ENCODE results near the gene ATG16L1.

The ATG16L1 gene

GRCh38 chr2:233336541-233336940 is 85.1 kb downstream of the ATG16L1 start:
- no peak for DNase-seq

GRCh38 chr2:233338046-233338445 is 86.6 kb downstream of the ATG16L1 start:
- DNase-seq = no peak

- no peak for DNase-seq
Observed at GRCh38 chr2:233338812-233339368, 87.4 kb downstream of the ATG16L1 start.

- no peak for DNase-seq
Observed at GRCh38 chr2:233339427-233339826, 88.0 kb downstream of the ATG16L1 start.

GRCh38 chr2:233341296-233341695 is 89.8 kb downstream of the ATG16L1 start:
- no peak for DNase-seq

- no peak for DNase-seq
Observed at GRCh38 chr2:233342301-233342700, 90.8 kb downstream of the ATG16L1 start.

GRCh38 chr2:233343171-233343705 is 91.8 kb downstream of the ATG16L1 start:
- DNase-seq = no peak

All from hippocampal formation (tissue), 2 donors.